Thyroid gland (tissue), 4 donors: Measurements from ENCODE around the gene TMEM237.

ENCODE experiments used
- POLR2A ChIP-seq, 2 donors: fragments of 450-650 bp; IDR thresholded peaks; one replicate each; pipeline ENCODE4 v1.6.1; 2017; ENCODE audit warnings: antibody characterized with exemption in 2 of 2, mild to moderate bottlenecking in 2 of 2, moderate library complexity in 1 of 2
- TF ChIP-seq, protein P1 (sequence below), 6 experiments: fragments of 200-600 bp in 3 of 6; fragments of 450-650 bp in 3 of 6; sonication (generic) in 3 of 6; IDR thresholded peaks; one replicate each; pipeline ENCODE4 v1.5.1; 2016 to 2019; ENCODE audit warnings: antibody characterized with exemption in 6 of 6, mild to moderate bottlenecking in 2 of 6, inconsistent platforms in 1 of 6, moderate library complexity in 1 of 6

DNA sequence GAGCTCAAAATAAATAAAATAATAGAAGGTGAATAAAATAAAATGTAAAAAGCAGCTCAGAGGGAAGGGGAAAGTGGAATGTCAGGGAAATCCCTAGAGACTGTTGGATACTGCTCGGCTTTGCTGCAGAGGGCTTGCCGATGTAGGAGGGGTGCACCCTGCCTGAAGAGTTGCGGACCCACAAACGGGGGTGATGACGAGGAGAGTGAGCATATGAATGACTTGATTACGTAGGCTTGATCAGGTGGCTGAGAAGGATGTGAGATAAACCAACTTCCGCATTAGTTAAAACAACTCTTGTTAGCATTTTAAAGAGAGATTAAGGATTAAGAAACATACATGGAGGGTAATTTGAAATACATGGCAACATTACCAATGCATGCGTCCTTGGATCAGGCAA is 21.0 kb upstream of the TMEM237 start:
- TF ChIP-seq, protein P1, sequence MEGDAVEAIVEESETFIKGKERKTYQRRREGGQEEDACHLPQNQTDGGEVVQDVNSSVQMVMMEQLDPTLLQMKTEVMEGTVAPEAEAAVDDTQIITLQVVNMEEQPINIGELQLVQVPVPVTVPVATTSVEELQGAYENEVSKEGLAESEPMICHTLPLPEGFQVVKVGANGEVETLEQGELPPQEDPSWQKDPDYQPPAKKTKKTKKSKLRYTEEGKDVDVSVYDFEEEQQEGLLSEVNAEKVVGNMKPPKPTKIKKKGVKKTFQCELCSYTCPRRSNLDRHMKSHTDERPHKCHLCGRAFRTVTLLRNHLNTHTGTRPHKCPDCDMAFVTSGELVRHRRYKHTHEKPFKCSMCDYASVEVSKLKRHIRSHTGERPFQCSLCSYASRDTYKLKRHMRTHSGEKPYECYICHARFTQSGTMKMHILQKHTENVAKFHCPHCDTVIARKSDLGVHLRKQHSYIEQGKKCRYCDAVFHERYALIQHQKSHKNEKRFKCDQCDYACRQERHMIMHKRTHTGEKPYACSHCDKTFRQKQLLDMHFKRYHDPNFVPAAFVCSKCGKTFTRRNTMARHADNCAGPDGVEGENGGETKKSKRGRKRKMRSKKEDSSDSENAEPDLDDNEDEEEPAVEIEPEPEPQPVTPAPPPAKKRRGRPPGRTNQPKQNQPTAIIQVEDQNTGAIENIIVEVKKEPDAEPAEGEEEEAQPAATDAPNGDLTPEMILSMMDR (IDR thresholded peaks at IDR 0.05): no peak
- TF ChIP-seq POLR2A (IDR thresholded peaks at IDR 0.05): no peak
